Measurements from ENCODE around the gene PCDHB4. TPM values are rescaled to one million over a fixed set of nuclear protein-coding genes. Genes with fewer than 3 reads are reported as not detected.

Gene PCDHB4
- total RNA-seq, result 1.1 and 1.2 TPM in 2 replicates

GRCh38 chr5:141121563-141121962 is at the start of gene PCDHB4:
TSS of gene PCDHB4 (plus strand) at chr5:141121818. CDS start at chr5:141121999, 181 bp downstream.
- Histone ChIP-seq H3K4me3 (ENCODE audit: insufficient read depth, low read length) (peak within 1 kb of the TSS; percentile 20), H3K27ac (ENCODE audit: low read depth, low read length) (no peak within 1 kb of the TSS), H3K36me3 (ENCODE audit: insufficient read depth, low read length) (no peaks in the 10 kb centered on the region), H2AFZ (ENCODE audit: low read length) (peak within 1 kb of the TSS; percentile 35), H4K20me1 (ENCODE audit: insufficient read depth, low read length) (no peaks in the 10 kb centered on the region), H3K4me1 (ENCODE audit: insufficient read depth, low read length) (no peaks in the 10 kb centered on the region), H3K4me2 (ENCODE audit: insufficient read depth, low read length) (no peak within 1 kb of the TSS), H3K9me3 (ENCODE audit: low read depth, low read length) (no peaks in the 10 kb centered on the region), H3K79me2 (ENCODE audit: insufficient read depth, low read length) (no peaks in the 10 kb centered on the region), H3K27me3 (ENCODE audit: insufficient read depth, low read length) (no peaks in the 10 kb centered on the region)
- TF ChIP-seq CTCF (IDR thresholded peaks at IDR 0.05; ENCODE audit: extremely low read depth, low read depth, low read length), result peak; percentile 18
- no peak for DNase-seq (ENCODE audit: insufficient read length, low spot score, missing footprints)

- Histone ChIP-seq H3K9me3 (ENCODE audit: low read depth, low read length) (no peaks in the 10 kb centered on the region), H2AFZ (ENCODE audit: low read length) (no peak overlapping the region), H3K36me3 (ENCODE audit: insufficient read depth, low read length) (no peaks in the 10 kb centered on the region), H4K20me1 (ENCODE audit: insufficient read depth, low read length) (no peaks in the 10 kb centered on the region), H3K27ac (ENCODE audit: low read depth, low read length) (no peak overlapping the region), H3K27me3 (ENCODE audit: insufficient read depth, low read length) (no peaks in the 10 kb centered on the region), H3K4me1 (ENCODE audit: insufficient read depth, low read length) (no peaks in the 10 kb centered on the region), H3K4me3 (ENCODE audit: insufficient read depth, low read length) (no peak overlapping the region), H3K79me2 (ENCODE audit: insufficient read depth, low read length) (no peaks in the 10 kb centered on the region), H3K4me2 (ENCODE audit: insufficient read depth, low read length) (no peak overlapping the region)
- DNase-seq (ENCODE audit: insufficient read length, low spot score, missing footprints), result no peak
- TF ChIP-seq CTCF (IDR thresholded peaks at IDR 0.05; ENCODE audit: extremely low read depth, low read depth, low read length), result no peak
These were observed 43.8 kb upstream of the PCDHB4 start for GRCh38 chr5:141077826-141078225.

- no peaks in the 10 kb centered on the region for H3K4me1 ChIP-seq (ENCODE audit: insufficient read depth, low read length)
- no peaks in the 10 kb centered on the region for H3K9me3 ChIP-seq (ENCODE audit: low read depth, low read length)
- no peak overlapping the region for H3K4me2 ChIP-seq (ENCODE audit: insufficient read depth, low read length)
- TF ChIP-seq CTCF (IDR thresholded peaks at IDR 0.05; ENCODE audit: extremely low read depth, low read depth, low read length), result no peak
- H3K27ac ChIP-seq (ENCODE audit: low read depth, low read length), result no peak overlapping the region
- no peaks in the 10 kb centered on the region for H3K79me2 ChIP-seq (ENCODE audit: insufficient read depth, low read length)
- H3K36me3 ChIP-seq (ENCODE audit: insufficient read depth, low read length), result no peaks in the 10 kb centered on the region
- H4K20me1 ChIP-seq (ENCODE audit: insufficient read depth, low read length), result no peaks in the 10 kb centered on the region
- no peaks in the 10 kb centered on the region for H3K27me3 ChIP-seq (ENCODE audit: insufficient read depth, low read length)
- H2AFZ ChIP-seq (ENCODE audit: low read length), result no peak overlapping the region
- DNase-seq (ENCODE audit: insufficient read length, low spot score, missing footprints), result no peak
- no peak overlapping the region for H3K4me3 ChIP-seq (ENCODE audit: insufficient read depth, low read length)
These were observed 39.4 kb upstream of the PCDHB4 start for GRCh38 chr5:141082228-141082627.

- H3K27ac ChIP-seq (ENCODE audit: low read depth, low read length), result no peak overlapping the region
- no peaks in the 10 kb centered on the region for H3K27me3 ChIP-seq (ENCODE audit: insufficient read depth, low read length)
- H3K79me2 ChIP-seq (ENCODE audit: insufficient read depth, low read length), result no peaks in the 10 kb centered on the region
- H3K4me3 ChIP-seq (ENCODE audit: insufficient read depth, low read length), result peak overlapping the region; percentile 71
- no peaks in the 10 kb centered on the region for H3K36me3 ChIP-seq (ENCODE audit: insufficient read depth, low read length)
- H2AFZ ChIP-seq (ENCODE audit: low read length), result peak overlapping the region; percentile 92
- H3K4me1 ChIP-seq (ENCODE audit: insufficient read depth, low read length), result no peaks in the 10 kb centered on the region
- H3K4me2 ChIP-seq (ENCODE audit: insufficient read depth, low read length), result peak overlapping the region; percentile 80
- no peaks in the 10 kb centered on the region for H4K20me1 ChIP-seq (ENCODE audit: insufficient read depth, low read length)
- TF ChIP-seq CTCF (IDR thresholded peaks at IDR 0.05; ENCODE audit: extremely low read depth, low read depth, low read length), result peak; percentile 63
- H3K9me3 ChIP-seq (ENCODE audit: low read depth, low read length), result no peaks in the 10 kb centered on the region
- DNase-seq (ENCODE audit: insufficient read length, low spot score, missing footprints), result no peak
These were observed 37.1 kb upstream of the PCDHB4 start for GRCh38 chr5:141084487-141084989.

Measured in osteoblast (primary cell).